HG03342 (cell line): ENCODE results near the gene MYOT.

Source experiments
- ATAC-seq: cut with Tn5 transposase; IDR thresholded peaks from one replicate; pipeline ENCODE4 v1.9.1; 2021; ENCODE audit warnings: mild to moderate bottlenecking, moderate library complexity; ENCODE audit not compliant: unreplicated experiment

Gene MYOT

GRCh38 chr5:137896560-137896959, 28.9 kb downstream of the MYOT start:
- ATAC-seq = no peak

GRCh38 chr5:137899493-137899892, 31.8 kb downstream of the MYOT start:
- no peak for ATAC-seq

- ATAC-seq = no peak
Observed at GRCh38 chr5:137901011-137901817, 33.6 kb downstream of the MYOT start.

- ATAC-seq = no peak
Observed at GRCh38 chr5:137902408-137903133, 34.9 kb downstream of the MYOT start.

GRCh38 chr5:137914758-137915157, 47.1 kb downstream of the MYOT start:
- no peak for ATAC-seq

GRCh38 chr5:137916923-137917322, 49.3 kb downstream of the MYOT start:
- no peak for ATAC-seq

GRCh38 chr5:137921931-137922330, 54.3 kb downstream of the MYOT start:
- no peak for ATAC-seq

- ATAC-seq = no peak
Observed at GRCh38 chr5:137923856-137924255, 56.2 kb downstream of the MYOT start.

GRCh38 chr5:137932800-137933199, 65.1 kb downstream of the MYOT start:
- ATAC-seq = no peak

- ATAC-seq = no peak
Observed at GRCh38 chr5:137933491-137933911, 65.8 kb downstream of the MYOT start.

GRCh38 chr5:137935190-137935589, 67.5 kb downstream of the MYOT start:
- ATAC-seq = no peak

GRCh38 chr5:137935694-137936093, 68.0 kb downstream of the MYOT start:
- no peak for ATAC-seq
